Measurements from ENCODE around the gene MLEC.
"Not testable (repeated sequence)": the region's sequence is repeated elsewhere in the genome, so short reads cannot be mapped to it uniquely, and the experiment has no call there.

Gene MLEC

GRCh38 chr12:120722784-120723183 lies 35.8 kb downstream of the MLEC start:
- DNase-seq = no peak

GRCh38 chr12:120724720-120725119 lies 37.8 kb downstream of the MLEC start:
- no peak for DNase-seq

DNA sequence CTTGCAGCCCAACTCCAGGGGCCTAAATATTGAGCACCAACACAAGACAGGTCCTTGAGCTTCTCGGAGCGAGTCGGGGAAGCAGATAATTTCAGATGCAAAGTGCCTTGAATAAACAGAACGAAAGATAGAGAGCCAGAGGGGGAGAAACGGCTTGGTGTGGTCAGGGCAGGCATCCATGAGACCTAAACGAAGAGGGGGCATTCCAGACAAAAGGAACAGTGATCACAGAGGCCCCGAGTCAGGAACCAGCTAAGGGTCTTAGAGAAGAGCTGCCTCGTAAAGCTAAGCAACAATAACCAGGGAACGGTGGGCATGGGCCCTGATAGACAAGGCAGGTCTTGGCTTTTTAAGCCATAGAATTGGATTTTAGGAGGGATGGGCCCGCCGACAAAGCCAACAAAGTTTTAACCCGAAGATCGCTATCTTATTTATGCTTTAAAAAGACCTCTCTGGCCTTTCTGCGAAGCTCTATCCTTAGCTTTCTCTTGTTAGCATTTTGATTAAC lies 38.3 kb downstream of the MLEC start:
- no peak for DNase-seq

- peak; percentile 93 for DNase-seq
Measured at GRCh38 chr12:120725659-120726509, 38.9 kb downstream of the MLEC start, which contains the start of gene ACADS. Gene ACADS (plus strand): TSS chr12:120725826. CDS start chr12:120725886, 60 bp downstream.

- no peak for DNase-seq
Measured at GRCh38 chr12:120726510-120726793, 39.5 kb downstream of the MLEC start.

DNA sequence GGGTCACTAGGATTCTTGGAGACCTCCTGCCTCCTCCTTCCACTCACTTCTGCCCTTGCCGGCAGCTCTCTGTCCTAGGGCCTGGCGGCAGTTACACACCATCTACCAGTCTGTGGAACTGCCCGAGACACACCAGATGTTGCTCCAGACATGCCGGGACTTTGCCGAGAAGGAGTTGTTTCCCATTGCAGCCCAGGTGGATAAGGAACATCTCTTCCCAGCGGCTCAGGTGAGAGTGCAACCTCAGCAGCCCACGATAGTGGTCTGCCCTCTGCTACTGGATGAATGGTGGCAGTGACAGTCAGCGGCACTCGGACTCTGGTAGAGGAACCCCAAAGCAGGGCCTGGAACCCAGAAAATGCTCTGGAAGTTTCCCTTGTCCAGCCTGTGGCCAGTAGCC lies 40.0 kb downstream of the MLEC start:
- no peak for DNase-seq

- not testable (repeated sequence) for DNase-seq
Measured at GRCh38 chr12:120732198-120732597, 45.2 kb downstream of the MLEC start.

- no peak for DNase-seq
Measured at GRCh38 chr12:120733574-120733973, 46.6 kb downstream of the MLEC start.

DNA sequence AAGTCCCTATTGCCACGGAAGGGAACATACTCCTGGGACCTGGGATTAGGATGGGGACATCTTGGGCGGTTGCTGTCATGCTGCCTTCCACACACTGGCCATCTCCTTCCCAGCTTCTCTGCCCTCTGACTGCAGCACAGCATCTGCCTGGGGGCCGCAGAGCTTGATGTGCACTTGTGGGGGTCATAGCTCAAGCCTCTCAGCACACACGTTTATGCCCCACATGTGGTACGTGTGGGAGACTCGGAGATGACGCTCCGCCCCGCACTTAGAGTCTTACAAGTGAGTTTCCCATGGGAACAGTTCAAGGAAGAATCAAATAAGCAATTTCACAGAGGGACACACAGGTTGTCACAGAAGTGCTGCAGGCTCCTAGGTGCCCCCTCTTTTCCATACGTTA lies 47.3 kb downstream of the MLEC start:
- DNase-seq = no peak

DNA sequence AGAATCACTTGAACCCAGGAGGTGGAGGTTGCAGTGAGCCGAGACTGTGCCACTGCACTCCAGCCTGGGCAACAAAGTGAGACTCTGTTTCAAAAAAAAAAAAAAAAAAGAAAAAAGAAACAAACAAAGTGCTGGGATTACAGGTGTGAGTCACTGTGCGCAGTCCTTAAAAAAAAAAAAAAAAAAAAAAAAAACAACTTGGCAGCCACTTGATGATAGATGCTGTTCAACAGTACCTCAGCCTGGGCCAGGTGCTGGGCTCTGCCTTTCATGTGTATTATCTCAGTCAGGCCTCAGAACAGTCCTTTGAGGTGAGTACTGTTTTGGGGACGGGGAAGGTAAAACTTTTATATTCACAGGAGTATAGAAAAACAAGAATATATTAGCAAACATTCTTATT lies 48.2 kb downstream of the MLEC start:
- no peak for DNase-seq

DNA sequence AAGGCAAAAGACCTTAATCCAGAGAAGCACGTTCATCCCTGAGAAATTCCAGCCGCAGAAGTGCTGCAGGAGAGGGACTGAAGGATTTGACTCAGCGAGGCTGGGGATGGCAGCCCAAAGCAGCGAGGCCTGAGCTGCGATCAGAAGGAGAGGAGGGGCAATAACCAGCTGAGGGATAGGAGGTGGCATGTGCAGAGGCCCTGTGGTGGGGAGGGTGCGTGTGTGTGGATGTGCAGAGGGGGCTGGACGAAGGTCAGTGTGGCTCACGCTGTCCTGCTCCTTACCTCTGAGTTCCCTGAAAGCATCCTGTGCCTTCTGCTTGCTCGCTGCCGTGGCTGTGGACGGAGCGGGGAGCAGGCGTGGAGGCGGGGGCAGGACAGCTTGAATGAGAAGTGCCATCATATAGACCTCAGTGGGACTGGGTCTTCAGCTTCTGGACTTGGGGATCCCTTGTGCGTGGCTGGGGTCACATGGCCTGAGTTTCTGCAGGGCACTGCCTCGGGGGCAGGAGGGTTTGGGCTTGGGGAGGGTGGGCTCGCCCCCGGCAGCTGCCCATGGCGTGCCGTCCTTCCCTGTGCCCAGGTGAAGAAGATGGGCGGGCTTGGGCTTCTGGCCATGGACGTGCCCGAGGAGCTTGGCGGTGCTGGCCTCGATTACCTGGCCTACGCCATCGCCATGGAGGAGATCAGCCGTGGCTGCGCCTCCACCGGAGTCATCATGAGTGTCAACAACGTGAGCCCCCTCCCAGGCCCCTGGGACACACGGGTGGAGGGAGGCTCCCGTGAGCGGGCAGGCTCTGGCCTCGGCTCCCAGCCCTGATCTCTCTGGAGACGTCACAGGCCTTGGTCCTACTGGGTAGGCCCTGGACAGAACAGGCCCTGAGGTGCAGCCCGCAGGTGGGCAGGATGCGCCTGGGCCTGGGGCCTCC lies 49.7 kb downstream of the MLEC start:
- no peak for DNase-seq

DNA sequence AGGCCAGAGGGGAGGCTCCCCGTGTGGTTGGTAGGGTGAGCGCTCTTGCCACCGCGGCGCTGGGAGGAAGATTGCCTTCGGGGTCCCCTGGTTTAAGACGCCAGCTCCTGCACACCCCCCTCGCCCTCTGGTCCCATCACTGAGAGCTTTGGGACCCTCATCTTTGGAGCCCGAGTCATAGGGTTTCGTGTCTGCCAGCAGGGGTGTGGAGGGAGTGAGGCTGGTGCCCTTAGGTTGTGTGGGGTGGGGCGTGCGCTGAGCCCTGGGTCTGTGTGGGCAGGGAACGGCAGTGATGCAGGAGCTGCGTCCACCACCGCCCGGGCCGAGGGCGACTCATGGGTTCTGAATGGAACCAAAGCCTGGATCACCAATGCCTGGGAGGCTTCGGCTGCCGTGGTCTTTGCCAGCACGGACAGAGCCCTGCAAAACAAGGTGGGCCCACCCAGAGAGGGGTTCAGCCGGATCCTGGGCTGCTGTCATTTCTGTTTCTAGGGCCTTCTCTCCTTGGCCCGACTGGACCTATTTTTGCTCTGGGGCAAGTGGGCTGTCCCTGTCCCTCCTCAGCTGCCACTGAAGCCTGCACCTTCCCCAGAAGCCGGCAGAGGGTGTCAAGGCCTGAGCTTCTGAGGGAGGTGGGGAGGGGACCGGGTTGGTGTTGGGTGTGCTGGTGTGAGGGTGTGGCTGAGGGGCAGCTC lies 50.8 kb downstream of the MLEC start:
- no peak for DNase-seq

GRCh38 chr12:120738252-120739030 lies 51.5 kb downstream of the MLEC start:
- no peak for DNase-seq

GRCh38 chr12:120739031-120739762 lies 52.2 kb downstream of the MLEC start:
- no peak for DNase-seq

GRCh38 chr12:120739821-120740613 lies 53.1 kb downstream of the MLEC start:
- DNase-seq = no peak

DNA sequence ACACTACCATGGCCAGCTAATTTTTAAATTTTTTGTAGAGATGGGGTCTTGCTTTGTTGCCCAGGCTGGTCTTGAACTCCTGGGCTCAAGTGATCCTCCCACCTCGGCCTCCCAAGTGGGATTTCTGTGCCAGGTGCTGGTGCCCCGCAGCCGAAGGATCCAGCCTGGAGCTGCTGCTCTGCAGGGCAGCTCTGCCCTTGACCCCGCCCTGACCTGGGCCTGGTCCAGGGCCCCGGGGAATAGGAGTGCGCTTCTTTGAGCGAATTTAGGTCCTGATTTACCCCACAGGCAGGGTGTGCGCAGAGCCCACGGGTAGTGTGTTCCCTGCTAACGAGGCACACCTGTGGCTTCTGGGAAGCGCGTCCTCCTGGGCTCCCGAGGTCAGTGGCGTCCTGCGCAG lies 53.9 kb downstream of the MLEC start:
- no peak for DNase-seq

DNA sequence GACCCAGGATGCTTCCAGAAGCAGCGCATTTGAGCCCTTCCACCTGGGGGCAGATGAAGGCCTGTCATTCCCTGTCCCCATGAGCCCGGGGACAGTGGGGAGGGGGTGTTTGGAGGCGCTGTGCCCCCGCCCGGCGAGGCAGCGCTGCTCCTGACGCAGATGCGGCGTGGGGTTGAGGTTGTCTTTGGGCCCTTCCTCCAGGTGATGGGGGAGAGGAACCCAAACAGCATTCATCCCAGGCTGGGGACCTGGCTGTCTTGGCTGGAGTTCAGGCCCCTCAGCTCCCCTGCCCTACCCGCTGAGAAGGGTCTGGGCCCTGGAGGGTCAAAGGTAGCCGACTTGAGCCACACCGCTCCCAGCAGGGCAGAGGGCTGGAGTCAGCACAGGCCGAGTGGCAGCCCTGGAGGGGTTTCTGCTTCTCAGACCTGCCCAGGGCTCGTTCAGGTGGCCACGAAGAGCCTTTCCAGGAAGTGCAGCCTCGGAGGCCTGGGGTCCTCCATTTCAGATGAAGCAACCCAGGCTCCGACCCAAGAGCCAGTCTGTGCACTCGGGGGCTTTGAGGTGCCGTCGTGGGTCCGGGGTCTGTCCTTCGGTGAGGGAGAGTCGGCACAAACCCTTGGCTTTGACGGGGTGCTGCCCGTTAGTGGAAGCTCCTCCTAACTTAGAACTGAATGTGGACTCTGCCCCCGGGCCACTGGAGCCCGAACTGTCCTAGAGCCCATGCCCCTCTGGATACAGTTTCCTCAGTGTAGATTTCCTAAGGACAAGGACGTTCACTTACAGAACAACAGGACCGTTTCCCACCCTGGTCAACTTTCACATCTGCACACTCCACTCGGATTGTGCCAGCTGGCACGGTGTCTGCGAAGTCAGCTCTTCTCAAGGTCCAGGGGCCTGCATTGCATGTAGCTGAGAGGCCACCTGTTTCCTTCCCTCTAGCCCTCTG lies 54.8 kb downstream of the MLEC start:
- no peak for DNase-seq

DNA sequence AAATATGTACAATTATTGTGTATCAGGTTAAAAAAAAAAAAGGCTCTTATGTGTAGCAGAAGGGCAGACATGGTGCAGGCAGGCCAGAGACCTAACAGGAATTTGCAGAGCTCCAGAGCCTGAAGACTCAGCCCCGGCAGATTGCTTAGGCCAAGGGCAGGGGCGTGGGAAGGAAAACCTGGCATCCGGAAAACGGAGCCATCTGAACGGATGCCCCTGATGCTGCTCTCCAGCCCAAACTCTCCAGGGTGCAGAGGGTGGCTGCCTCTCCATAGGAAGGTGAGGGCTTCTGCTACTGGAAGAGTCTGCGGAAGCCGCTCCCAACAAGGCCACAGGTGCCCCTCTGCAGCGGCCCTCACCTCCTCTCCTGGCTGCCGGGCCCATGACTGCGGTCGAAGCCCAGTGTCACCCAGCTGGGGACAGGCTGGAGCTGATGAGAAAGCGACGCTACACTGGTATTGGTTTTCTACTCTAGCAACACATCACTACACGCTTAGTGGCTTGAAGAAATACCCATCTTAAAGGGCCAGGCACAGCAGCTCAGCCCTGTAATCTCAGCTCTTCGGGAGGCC lies 58.1 kb downstream of the MLEC start:
- DNase-seq = no peak

GRCh38 chr12:120748242-120748641 lies 61.3 kb downstream of the MLEC start:
- DNase-seq = no peak

All from activated CD4-positive, alpha-beta T cell treated with anti-CD3 and anti-CD28 coated beads, Interleukin-2, Interleukin-6, amounts not matched to agents 100 ng/mL and 50 ng/mL, durations not matched to agents 16 hours and 8 hours (primary cell).